Ovary (tissue), 3 donors: ENCODE results near the gene HSD17B14.

Experiments used
- POLR2A ChIP-seq: fragments of 450-650 bp; IDR thresholded peaks from one replicate; pipeline ENCODE4 v1.6.1; 2017; ENCODE audit warnings: antibody characterized with exemption, mild to moderate bottlenecking, moderate library complexity
- TF ChIP-seq, protein P1 (sequence below), 3 donors: fragments of 450-650 bp in 2 of 3; fragments of 200-600 bp in 1 of 3; IDR thresholded peaks; one replicate each; pipeline versions ENCODE4 v1.5.1 to v1.8.0; 2016 to 2022; ENCODE audit warnings: antibody characterized with exemption in 3 of 3, mild to moderate bottlenecking in 1 of 3
- donor health status: DM: no; HTN: no; CAD: no.

DNA sequence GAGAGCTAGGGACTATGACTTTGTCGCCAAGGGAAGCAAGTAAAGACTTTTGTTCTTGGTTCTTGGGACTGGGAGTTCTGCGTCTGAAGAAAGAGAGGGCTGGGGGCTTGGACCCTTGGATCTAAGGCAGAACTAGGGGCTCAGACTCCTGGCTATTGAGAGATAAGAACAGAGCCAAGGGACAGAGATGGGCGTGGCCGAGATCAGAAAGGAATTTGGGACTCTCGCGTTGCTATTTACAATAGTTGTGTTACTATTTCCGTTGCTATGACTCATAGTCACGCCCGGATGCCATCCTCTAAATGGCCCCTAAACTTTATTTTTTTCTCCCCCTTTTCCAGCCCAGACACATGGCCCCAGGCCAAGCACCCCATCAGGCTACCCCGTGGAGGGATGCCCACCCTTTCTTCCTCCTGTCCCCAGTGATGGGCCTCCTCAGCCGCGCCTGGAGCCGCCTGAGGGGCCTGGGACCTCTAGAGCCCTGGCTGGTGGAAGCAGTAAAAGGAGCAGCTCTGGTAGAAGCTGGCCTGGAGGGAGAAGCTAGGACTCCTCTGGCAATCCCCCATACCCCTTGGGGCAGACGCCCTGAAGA, 36.7 kb upstream of the HSD17B14 start:
- TF ChIP-seq, protein P1, sequence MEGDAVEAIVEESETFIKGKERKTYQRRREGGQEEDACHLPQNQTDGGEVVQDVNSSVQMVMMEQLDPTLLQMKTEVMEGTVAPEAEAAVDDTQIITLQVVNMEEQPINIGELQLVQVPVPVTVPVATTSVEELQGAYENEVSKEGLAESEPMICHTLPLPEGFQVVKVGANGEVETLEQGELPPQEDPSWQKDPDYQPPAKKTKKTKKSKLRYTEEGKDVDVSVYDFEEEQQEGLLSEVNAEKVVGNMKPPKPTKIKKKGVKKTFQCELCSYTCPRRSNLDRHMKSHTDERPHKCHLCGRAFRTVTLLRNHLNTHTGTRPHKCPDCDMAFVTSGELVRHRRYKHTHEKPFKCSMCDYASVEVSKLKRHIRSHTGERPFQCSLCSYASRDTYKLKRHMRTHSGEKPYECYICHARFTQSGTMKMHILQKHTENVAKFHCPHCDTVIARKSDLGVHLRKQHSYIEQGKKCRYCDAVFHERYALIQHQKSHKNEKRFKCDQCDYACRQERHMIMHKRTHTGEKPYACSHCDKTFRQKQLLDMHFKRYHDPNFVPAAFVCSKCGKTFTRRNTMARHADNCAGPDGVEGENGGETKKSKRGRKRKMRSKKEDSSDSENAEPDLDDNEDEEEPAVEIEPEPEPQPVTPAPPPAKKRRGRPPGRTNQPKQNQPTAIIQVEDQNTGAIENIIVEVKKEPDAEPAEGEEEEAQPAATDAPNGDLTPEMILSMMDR (IDR thresholded peaks at IDR 0.05): peak in 1 of 3 donors; percentile 45
- peak; percentile 28 for TF ChIP-seq POLR2A
